ENCODE measurements around the gene MARK1.

MARK1 gene

DNA sequence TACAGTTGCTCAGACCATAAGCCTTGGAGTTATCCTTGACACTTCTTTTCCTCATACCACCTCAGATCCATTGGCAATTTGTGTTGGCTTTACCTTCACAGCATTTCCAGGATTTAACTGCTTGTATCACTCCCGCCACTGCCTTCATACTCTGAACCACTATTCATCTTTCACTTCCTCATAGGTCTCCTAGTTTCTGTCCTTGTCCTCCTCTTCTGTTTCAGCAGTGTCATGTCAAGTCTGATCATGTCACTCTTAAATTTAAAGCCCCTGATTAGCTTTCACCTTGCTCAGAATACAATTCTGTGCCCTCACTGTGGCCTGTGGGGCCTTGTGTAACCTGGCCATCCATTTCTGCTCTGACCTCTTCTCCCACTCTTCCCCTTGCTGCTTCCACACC, 127.6 kb downstream of the MARK1 start:
- no peak for DNase-seq (ENCODE audit: low spot score)
- ChIA-PET CTCF (interaction anchor here (0.6 to 1.1 kb wide), 2 partner anchors 70 to 374 kb away, joined by 3 read pairs; no protein-coding TSS in a partner anchor), POLR2A (ENCODE audit: low non-redundant PET) (no interaction called here)
- H3K27ac ChIP-seq = no peak overlapping the region
- TF ChIP-seq, protein P1, sequence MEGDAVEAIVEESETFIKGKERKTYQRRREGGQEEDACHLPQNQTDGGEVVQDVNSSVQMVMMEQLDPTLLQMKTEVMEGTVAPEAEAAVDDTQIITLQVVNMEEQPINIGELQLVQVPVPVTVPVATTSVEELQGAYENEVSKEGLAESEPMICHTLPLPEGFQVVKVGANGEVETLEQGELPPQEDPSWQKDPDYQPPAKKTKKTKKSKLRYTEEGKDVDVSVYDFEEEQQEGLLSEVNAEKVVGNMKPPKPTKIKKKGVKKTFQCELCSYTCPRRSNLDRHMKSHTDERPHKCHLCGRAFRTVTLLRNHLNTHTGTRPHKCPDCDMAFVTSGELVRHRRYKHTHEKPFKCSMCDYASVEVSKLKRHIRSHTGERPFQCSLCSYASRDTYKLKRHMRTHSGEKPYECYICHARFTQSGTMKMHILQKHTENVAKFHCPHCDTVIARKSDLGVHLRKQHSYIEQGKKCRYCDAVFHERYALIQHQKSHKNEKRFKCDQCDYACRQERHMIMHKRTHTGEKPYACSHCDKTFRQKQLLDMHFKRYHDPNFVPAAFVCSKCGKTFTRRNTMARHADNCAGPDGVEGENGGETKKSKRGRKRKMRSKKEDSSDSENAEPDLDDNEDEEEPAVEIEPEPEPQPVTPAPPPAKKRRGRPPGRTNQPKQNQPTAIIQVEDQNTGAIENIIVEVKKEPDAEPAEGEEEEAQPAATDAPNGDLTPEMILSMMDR (conservative IDR thresholded peaks at IDR 0.05; ENCODE audit: low read depth) = no peak

GRCh38 chr1:220655961-220656740, 128.2 kb downstream of the MARK1 start:
- TF ChIP-seq, protein P1 (conservative IDR thresholded peaks at IDR 0.05; ENCODE audit: low read depth) = no peak
- DNase-seq (ENCODE audit: low spot score) = no peak
- CTCF ChIA-PET = interaction anchor here (1.1 kb wide), 1 partner anchor 375 kb away, joined by 3 read pairs; no protein-coding TSS in a partner anchor
- H3K27ac ChIP-seq = no peak overlapping the region
- POLR2A ChIA-PET (ENCODE audit: low non-redundant PET) = no interaction called here

GRCh38 chr1:220666349-220666748, 138.4 kb downstream of the MARK1 start:
- no peak for DNase-seq (ENCODE audit: low spot score)
- H3K27ac ChIP-seq = no peak overlapping the region
- ChIA-PET POLR2A (ENCODE audit: low non-redundant PET) (no interaction called here), CTCF (interaction anchor here (0.7 to 1.2 kb wide), 2 partner anchors 355 to 370 kb away, joined by 3 read pairs; no protein-coding TSS in a partner anchor)
- TF ChIP-seq, protein P1 (conservative IDR thresholded peaks at IDR 0.05; ENCODE audit: low read depth) = no peak

DNA sequence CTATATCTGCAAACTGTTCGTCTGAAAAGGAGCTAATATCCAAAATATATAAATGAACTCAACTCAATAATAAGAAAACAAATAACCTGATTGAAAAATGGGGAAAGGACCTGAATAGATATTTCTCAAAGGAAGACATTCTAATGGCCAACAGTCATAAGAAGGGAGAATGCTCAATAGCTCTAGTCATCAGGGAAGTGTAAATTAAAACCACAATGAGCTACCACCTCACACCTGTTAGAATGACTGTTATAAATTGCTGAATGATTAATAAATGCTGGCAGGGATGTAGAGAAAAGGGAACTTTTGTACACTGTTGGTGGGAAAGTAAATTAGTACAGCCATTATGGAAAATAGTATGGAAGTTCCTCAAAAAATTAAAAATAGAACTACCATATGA, 141.1 kb downstream of the MARK1 start:
- H3K27ac ChIP-seq = no peak overlapping the region
- TF ChIP-seq, protein P1 (conservative IDR thresholded peaks at IDR 0.05; ENCODE audit: low read depth) = no peak
- CTCF ChIA-PET = interaction anchor here (0.9 to 1.8 kb wide), 4 partner anchors 11 to 451 kb away, joined by 3 to 6 read pairs (median 4); no protein-coding TSS in a partner anchor
- POLR2A ChIA-PET (ENCODE audit: low non-redundant PET) = no interaction called here
- DNase-seq (ENCODE audit: low spot score) = no peak

GRCh38 chr1:220670365-220670764, 142.4 kb downstream of the MARK1 start:
- no peak for DNase-seq (ENCODE audit: low spot score)
- no peak overlapping the region for H3K27ac ChIP-seq
- ChIA-PET CTCF (no interaction called here), POLR2A (ENCODE audit: low non-redundant PET) (no interaction called here)
- TF ChIP-seq, protein P1 (conservative IDR thresholded peaks at IDR 0.05; ENCODE audit: low read depth) = no peak

DNA sequence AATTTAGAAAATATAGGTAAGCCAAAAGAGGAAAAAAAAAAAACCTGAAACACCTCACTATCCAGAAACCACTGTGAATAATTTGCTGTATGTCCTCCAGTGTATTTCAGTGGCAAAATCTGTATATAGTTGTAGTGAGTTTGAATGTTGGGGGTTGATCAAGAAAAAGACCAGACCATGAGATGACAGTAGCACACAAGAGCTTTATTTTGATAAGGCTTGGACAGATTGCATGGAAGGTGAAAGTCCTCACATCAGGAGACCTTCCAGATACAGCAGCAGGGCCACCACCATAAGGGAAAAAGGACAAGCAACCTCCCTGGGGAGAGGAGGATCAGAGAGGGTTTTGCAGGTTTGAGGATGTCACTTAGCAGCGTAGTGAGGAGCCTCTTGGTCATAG, 146.0 kb downstream of the MARK1 start:
- CTCF ChIA-PET = interaction anchor here (1.3 kb wide), 1 partner anchor 59 kb away, joined by 5 read pairs; no protein-coding TSS in a partner anchor
- TF ChIP-seq, protein P1 (conservative IDR thresholded peaks at IDR 0.05; ENCODE audit: low read depth) = no peak
- H3K27ac ChIP-seq = no peak overlapping the region
- POLR2A ChIA-PET (ENCODE audit: low non-redundant PET) = interaction anchor here (0.7 kb wide), 1 partner anchor 106 kb away, joined by 8 read pairs; no protein-coding TSS in a partner anchor
- no peak for DNase-seq (ENCODE audit: low spot score)
